HT-29 (cell line): ENCODE results near the gene FOXP1. TPM values are rescaled to one million over a fixed set of nuclear protein-coding genes. Genes with fewer than 3 reads are reported as not detected.

Experiments
- DNase-seq: peaks from one replicate; pipeline ENCODE4 v3.0.0-alpha.2; 2015; ENCODE audit warnings: low spot score
- total RNA-seq: library from RNA; depleted of rRNA; stranded (reverse); fragments of >200 nt; shearing (Covaris generic); gene quantifications from 2 replicates; pipeline ENCODE4 v1.2.3, GENCODE V29; 2014

Gene FOXP1
- total RNA-seq, 1 experiment from 2014 or later = 31.0 TPM

GRCh38 chr3:71505767-71506350, 77.7 kb downstream of the FOXP1 start:
- DNase-seq = no peak

- no peak for DNase-seq
Observed at GRCh38 chr3:71504250-71505036, 79.1 kb downstream of the FOXP1 start.

- no peak for DNase-seq
Observed at GRCh38 chr3:71503525-71504249, 79.8 kb downstream of the FOXP1 start.

GRCh38 chr3:71502066-71502625, 81.4 kb downstream of the FOXP1 start:
- DNase-seq = no peak

GRCh38 chr3:71500696-71501095, 82.8 kb downstream of the FOXP1 start:
- no peak for DNase-seq

GRCh38 chr3:71499227-71499876, 84.2 kb downstream of the FOXP1 start:
- DNase-seq = no peak

DNA sequence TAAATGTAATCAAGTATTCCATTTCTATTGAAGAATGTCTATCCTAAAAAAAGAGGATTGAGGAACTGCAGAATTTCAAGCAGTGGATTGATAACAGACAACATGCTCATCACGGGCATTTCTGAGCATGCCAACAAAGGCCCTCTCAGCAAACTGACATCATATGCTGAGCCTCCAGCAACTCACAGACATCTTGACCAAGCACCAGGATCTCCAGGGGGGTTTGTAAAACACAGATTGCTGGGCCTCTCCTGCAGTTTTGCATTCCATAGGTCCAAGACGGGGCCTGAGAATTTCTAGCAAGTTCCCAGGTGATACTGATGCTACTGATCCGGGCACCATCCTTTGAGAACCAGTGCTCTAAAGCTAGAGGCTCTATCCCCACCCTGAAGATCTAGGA, 85.0 kb downstream of the FOXP1 start:
- no peak for DNase-seq

DNA sequence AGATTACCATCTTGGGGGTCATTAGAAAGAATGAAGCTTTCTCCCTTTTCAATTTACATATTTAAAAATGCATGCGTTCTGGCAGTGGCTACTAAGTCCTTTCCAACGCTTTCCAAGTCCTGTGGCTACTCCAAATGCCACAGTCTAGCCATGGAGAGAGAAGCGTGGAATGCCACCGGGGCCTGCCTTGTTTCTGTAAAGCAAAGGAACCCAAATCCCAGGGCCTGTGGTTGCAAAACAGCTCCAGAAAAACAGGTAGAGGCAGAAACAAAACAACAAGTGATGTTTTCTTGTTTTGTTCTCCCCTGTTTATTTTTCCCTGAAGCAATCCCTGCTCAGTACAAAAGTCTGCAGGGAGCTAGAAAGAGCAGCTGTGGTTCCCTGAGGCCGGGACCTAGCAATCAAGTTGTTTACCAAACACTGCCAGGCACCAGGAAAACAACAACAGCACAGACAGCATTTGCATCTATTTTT, 85.5 kb downstream of the FOXP1 start:
- no peak for DNase-seq

DNA sequence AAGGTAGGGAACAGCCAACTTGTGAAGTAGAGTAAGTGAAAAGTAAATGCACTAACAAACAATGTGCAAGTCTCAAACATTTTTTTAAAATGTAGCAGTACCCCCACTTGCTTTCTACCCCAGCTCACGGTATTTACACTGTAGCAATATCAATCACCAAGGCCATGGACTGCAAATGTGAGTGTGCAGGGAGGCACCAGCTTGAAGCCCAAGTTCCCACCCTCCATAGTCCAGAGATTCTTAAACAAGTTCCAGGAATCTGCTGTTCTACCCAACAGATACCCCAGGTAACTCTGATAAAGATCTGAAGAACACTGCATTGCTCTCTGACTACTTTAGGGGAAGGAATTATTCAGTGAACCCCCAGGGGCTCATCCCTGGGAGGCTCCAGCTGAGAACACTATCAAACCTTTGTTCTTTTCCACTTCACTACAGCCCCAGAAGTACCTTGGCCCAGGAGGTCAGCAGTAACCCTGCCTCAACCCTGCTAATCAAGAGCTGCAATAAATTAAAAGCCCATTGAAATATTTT, 86.1 kb downstream of the FOXP1 start:
- no peak for DNase-seq

DNA sequence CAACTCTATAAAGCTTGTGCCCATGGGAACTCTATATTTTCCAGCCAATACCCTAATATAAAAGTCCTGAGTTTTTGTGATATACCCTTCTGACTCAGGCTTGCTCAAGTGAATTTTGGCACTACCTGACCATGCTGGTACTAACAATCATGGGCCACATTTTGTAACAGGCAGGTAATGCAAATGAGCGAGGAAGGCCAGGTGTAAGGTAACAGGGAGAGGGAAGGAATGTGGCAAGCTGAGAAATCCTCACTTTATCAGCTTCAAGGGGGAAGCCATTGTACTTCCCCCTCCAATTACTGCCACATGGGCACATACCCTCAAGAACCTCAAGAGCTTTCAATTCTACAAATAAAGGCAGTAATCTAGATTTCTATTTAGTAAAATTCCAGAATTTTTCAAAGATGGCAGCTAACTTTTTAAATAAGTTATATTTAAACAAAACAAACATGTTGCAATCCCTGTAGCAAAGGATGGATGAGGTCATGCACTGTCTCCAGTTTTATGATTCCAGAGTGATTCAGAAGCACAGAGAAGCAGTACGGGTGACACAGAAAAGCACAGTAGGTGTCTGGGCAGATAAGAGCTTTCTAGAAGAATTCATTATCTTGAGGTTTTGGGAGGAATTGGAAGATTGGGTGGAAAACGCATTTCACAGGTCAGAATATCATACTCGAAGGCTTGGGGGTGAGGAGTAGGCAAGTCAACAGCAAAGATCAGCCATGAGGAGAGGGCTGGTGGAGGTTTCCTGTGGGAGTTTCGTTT, 87.6 kb downstream of the FOXP1 start:
- DNase-seq = no peak

GRCh38 chr3:71494212-71494611, 89.3 kb downstream of the FOXP1 start:
- no peak for DNase-seq

GRCh38 chr3:71492974-71493771, 90.4 kb downstream of the FOXP1 start:
- DNase-seq = no peak

DNA sequence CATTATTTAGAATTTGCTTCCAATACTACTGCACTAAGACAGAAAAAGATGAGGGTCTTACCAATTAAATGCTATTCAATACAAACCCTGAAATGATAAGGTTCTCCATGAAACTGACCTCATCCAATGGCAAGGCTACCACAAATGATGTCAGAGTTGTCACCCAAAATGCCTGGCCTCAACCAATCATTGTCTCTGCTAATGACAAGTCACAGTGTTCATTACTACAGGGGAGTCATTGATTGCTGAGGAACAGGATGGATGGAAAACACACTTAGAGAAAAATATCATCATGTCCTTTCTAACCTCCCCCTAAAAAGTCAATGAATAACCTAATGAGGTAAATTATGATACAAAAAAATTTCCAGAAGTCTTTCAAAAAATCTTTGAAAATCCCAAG, 91.0 kb downstream of the FOXP1 start:
- no peak for DNase-seq

- no peak for DNase-seq
Observed at GRCh38 chr3:71491154-71491752, 92.3 kb downstream of the FOXP1 start.

GRCh38 chr3:71490692-71491091, 92.8 kb downstream of the FOXP1 start:
- DNase-seq = no peak

DNA sequence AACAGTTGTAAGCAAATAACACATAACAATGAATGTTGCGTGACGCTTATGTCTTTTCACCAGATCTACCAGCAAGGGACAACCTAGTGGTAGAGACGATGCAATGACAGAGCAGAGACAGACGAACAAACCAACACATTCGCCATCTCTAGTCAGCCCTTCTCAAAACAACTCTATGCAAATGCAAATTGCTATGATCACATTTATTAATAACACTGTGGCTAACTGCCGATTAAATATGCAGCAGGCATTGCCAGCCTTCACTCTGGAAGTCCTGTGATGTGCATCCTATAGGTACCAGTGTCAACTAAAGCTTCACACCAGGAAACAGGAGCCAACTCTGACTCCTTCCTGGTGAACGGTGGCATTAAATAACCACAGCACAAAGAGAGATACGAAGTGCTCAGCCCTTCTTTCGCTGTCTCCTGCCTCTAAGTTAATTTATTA, 94.2 kb downstream of the FOXP1 start:
- DNase-seq = no peak

DNA sequence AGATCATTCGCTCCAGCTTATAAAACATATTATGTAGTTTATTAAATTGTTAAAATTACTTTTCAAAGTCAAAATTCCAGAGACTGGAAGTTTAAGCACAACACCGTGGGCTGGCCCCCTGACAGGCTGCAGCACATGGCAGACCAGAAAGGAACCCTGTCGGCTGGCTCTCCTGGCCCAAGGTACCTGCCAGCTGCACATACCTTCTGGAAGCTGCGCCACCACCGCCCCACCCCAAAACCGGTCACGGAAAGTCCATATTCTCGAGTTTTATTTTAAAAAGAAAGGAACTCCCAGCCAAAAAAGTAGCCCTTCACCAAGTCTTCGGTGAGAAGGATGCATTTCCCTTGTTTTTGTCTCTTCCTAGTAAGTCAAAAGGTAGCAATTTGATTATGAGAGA, 94.6 kb downstream of the FOXP1 start:
- no peak for DNase-seq

GRCh38 chr3:71488391-71488809, 95.1 kb downstream of the FOXP1 start:
- no peak for DNase-seq

- no peak for DNase-seq
Observed at GRCh38 chr3:71487418-71487817, 96.1 kb downstream of the FOXP1 start.
